Coronary artery (tissue), 2 donors: Measurements from ENCODE around the gene RGL4.

Source experiments
- DNase-seq: peaks from one replicate; pipeline ENCODE4 v3.0.0-alpha.2; 2017; ENCODE audit warnings: low spot score
- H3K27ac ChIP-seq, 2 donors: fragments of 200-600 bp; sonication (generic); one replicate each; pipeline ENCODE4 v1.5.1; 2016 to 2019
- H3K4me3 ChIP-seq: fragments of 200-600 bp; sonication (generic); 2 replicates; pipeline ENCODE4 v1.5.1; 2016; ENCODE audit warnings: mild to moderate bottlenecking, moderate library complexity
- TF ChIP-seq, protein P1 (sequence below): fragments of 200-600 bp; sonication (generic); IDR thresholded peaks from one replicate; pipeline ENCODE4 v1.5.1; 2019; ENCODE audit warnings: antibody characterized with exemption

Gene RGL4

DNA sequence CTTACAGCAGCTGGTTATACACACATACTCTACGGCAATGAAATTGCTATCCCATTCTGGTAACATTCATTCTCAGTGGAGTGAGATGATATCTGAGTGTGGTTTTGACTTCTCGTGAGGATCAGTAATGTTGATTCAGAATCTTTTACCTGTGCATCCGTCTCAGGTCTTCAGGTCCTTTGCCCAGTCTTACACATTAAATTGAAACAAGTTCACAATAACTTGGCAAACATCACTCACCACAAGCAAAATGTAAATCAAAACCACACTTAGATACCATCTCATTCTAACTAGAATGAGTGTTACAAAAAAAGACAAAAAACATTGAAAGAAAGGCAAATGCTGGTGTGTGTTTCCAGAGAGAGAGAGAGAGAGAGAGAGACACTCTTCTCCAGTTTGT is 14.0 kb downstream of the RGL4 start:
- no peak overlapping the region for H3K4me3 ChIP-seq
- TF ChIP-seq, protein P1, sequence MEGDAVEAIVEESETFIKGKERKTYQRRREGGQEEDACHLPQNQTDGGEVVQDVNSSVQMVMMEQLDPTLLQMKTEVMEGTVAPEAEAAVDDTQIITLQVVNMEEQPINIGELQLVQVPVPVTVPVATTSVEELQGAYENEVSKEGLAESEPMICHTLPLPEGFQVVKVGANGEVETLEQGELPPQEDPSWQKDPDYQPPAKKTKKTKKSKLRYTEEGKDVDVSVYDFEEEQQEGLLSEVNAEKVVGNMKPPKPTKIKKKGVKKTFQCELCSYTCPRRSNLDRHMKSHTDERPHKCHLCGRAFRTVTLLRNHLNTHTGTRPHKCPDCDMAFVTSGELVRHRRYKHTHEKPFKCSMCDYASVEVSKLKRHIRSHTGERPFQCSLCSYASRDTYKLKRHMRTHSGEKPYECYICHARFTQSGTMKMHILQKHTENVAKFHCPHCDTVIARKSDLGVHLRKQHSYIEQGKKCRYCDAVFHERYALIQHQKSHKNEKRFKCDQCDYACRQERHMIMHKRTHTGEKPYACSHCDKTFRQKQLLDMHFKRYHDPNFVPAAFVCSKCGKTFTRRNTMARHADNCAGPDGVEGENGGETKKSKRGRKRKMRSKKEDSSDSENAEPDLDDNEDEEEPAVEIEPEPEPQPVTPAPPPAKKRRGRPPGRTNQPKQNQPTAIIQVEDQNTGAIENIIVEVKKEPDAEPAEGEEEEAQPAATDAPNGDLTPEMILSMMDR = no peak
- no peak overlapping the region for H3K27ac ChIP-seq
- DNase-seq = no peak

DNA sequence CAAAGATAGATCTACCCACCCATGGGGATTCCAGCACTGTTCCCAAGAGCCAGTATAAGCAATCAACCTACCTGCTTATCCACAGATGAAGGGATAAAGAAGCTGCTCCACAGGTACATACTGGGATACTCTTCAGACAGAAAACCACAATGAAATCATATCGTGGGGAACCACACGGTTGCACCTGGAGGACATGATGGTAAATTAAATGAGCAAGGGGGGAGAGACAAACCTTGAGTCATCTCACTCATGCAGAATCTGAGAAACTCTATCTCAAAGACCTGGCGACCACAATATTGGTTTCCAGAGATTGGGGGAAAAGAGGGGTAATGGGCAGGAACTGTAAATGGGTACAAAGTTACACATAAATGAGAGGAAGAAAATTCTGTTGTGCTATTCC is 14.5 kb downstream of the RGL4 start:
- no peak overlapping the region for H3K4me3 ChIP-seq
- H3K27ac ChIP-seq = no peak overlapping the region
- no peak for DNase-seq
- TF ChIP-seq, protein P1 = no peak

DNA sequence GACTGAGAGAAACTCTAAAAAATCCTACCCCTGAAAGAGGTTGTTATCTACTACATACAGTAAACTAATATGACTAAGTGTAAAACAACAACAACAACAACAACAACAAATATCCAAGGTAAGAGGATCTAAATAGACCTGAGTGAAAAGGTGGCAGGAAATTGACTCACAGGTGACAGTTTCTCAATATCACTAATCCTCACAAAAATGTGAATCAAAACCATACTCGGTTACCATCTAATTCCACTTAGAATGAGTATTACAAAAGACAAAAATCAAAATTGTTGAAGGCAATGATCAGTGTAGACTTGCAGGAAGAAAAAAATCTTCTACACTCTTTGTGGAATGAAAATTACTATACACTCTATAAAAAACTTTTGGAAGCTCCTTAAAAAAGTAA is 17.5 kb downstream of the RGL4 start:
- TF ChIP-seq, protein P1 = no peak
- DNase-seq = no peak
- no peak overlapping the region for H3K4me3 ChIP-seq
- no peak overlapping the region for H3K27ac ChIP-seq

DNA sequence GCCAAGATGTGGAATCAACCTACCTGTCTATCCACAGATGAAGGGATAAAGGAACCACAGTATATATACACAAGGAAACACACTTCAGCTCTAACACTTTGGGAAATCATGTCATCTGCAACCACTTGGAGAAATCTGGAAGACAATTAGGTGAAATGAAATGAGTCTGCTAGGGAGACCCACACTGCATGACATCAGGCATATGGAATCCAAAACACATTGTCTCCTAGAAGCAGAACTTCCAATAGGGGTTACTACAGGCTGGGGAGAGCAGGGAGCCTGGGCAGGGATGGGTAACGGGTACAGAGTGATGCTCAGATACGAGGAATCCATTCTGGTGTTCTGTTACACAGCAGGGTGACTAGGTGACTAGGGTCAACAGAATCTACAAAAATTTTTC is 18.3 kb downstream of the RGL4 start:
- no peak for DNase-seq
- Histone ChIP-seq H3K4me3 (no peak overlapping the region), H3K27ac (no peak overlapping the region)
- TF ChIP-seq, protein P1 = no peak

DNA sequence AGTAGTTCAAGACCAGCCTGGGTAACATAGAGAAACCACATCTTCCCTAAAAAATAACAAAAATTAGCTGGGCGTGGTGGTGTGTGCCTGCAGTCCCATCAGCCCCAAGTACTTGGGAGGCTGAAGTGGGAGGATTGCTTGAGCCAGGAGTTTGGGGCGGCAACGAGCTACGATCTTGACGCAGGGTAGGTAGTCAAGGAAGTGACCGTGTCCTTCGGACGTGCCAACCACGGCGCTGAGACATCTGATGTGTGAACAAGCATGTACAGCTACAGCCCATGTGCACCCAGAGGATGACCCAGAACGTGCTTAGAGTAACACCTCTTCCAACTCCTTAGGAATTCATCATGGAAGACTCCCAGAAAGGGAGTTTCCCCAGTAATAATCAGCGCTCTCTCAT is 21.4 kb downstream of the RGL4 start:
- no peak for DNase-seq
- H3K4me3 ChIP-seq = no peak overlapping the region
- TF ChIP-seq, protein P1 = no peak
- H3K27ac ChIP-seq = no peak overlapping the region

DNA sequence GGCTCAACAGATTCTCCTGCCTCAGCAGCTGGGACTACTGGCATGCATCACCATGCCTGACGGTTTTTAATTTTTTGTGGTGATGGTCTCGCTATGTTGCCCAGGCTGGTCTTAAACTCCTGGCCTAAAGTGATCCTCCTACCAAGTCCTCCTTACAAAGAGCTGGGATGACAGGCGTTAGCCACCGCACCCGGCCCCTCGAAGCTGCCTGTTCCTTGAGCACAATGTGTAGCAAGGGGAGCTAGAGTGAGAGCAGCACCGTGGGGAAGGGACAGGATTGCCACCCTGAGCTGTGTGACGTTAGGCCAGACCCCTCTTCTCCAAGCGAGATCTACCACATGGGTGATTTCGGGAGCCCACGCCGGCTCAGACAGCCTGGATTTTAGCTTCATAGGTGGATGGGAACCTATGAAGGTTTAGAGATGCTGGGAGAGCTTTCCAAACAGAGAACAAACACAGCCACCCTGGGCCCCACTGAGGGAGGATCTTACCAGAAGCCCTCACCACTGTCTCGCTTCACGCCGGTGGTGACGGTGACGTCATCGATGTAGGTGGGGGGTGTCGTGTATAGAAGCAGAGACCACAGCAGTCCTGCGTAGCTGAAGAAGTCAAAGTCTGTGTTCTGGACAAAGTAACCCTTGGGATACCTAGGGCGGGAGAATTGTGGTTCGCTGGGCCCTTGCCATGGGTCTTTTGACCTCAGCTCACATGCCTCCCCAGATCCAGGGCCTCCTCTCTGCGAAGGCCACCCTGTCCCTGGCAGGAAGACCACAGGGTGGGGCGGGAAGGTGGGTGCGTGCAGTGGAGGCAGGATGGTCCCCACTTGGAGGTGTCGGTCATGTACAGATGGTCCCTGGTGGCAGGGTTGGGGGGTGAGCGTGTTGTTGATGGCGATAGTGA is 23.1 kb downstream of the RGL4 start:
- no peak for DNase-seq
- H3K27ac ChIP-seq = no peak overlapping the region

More for the DNA sequence above, 23.1 kb downstream of the RGL4 start:
- TF ChIP-seq, protein P1 = no peak
- H3K4me3 ChIP-seq = no peak overlapping the region
